Mesothelial cell of epicardium (in vitro differentiated cells): ENCODE measurements around the gene PPM1B. TPM values are rescaled to one million over a fixed set of nuclear protein-coding genes. Genes with fewer than 3 reads are reported as not detected.
"Not testable (repeated sequence)": the region's sequence is repeated elsewhere in the genome, so short reads cannot be mapped to it uniquely, and the experiment has no call there.

Source experiments
- DNase-seq, 2 experiments: peaks; one replicate each; pipeline ENCODE4 v3.0.0; 2021; ENCODE audit warnings: low spot score in 2 of 2; ENCODE audit not compliant: unreplicated experiment in 2 of 2
- H3K27ac Mint-ChIP-seq: 2 replicates; pipeline ENCODE4 v1.8.0; 2021; ENCODE audit warnings: mixed read lengths
- H3K27me3 Mint-ChIP-seq: 2 replicates; pipeline ENCODE4 v1.8.0; 2021; ENCODE audit warnings: low read depth, mixed read lengths
- H3K36me3 Mint-ChIP-seq: 2 replicates; pipeline ENCODE4 v1.8.0; 2021; ENCODE audit warnings: mixed read lengths
- H3K4me1 Mint-ChIP-seq: 2 replicates; pipeline ENCODE4 v1.8.0; 2021; ENCODE audit warnings: mixed read lengths
- H3K4me3 Mint-ChIP-seq: 2 replicates; pipeline ENCODE4 v1.8.0; 2021; ENCODE audit warnings: mild to moderate bottlenecking, moderate library complexity, mixed read lengths
- H3K9me3 Mint-ChIP-seq: 2 replicates; pipeline ENCODE4 v1.8.0; 2021; ENCODE audit warnings: mixed read lengths
- total RNA-seq: library from RNA; stranded (reverse); gene quantifications from 3 replicates; pipeline ENCODE4 v1.2.1, GENCODE V29; 2021
- TF ChIP-seq, protein P1 (sequence below): fragments of 200-600 bp; sonication (generic); IDR thresholded peaks from one replicate; pipeline ENCODE4 v1.5.0; 2021; ENCODE audit warnings: antibody characterized with exemption; ENCODE audit not compliant: unreplicated experiment

The PPM1B gene
- total RNA-seq, 1 donor from 2014 or later = 36.4 TPM

GRCh38 chr2:44245083-44245861, 76.6 kb downstream of the PPM1B start:
- TF ChIP-seq, protein P1, sequence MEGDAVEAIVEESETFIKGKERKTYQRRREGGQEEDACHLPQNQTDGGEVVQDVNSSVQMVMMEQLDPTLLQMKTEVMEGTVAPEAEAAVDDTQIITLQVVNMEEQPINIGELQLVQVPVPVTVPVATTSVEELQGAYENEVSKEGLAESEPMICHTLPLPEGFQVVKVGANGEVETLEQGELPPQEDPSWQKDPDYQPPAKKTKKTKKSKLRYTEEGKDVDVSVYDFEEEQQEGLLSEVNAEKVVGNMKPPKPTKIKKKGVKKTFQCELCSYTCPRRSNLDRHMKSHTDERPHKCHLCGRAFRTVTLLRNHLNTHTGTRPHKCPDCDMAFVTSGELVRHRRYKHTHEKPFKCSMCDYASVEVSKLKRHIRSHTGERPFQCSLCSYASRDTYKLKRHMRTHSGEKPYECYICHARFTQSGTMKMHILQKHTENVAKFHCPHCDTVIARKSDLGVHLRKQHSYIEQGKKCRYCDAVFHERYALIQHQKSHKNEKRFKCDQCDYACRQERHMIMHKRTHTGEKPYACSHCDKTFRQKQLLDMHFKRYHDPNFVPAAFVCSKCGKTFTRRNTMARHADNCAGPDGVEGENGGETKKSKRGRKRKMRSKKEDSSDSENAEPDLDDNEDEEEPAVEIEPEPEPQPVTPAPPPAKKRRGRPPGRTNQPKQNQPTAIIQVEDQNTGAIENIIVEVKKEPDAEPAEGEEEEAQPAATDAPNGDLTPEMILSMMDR = no peak
- no peak overlapping the region for H3K27ac Mint-ChIP-seq

DNA sequence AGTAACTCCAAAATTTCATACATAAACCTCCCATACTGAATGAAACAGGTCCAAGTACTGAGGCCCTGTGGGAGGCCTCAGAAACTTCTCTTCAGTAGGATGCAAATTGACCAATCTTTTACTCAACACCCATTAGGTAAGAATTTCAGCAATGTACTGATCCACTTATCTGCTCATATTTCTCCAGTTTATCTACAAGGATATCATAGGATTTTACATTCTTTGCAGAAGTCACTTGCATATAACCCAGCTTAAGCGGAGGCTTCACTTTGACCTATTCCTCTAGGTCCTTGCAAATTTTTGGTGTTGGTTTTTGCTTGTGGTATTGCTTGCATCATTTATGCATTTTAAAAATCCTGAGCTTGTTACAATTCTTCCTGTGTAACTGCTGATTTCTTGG, 77.8 kb downstream of the PPM1B start:
- Mint-ChIP-seq H3K9me3 (peaks cover 2% of the 10 kb centered on the region), H3K36me3 (peaks cover 1% of the 10 kb centered on the region), H3K4me3 (no peak overlapping the region), H3K27me3 (no peaks in the 10 kb centered on the region), H3K4me1 (peaks cover 28% of the 10 kb centered on the region), H3K27ac (no peak overlapping the region)
- TF ChIP-seq, protein P1 = no peak
- no peak for DNase-seq

More at GRCh38 chr2:44245083-44245861, 76.6 kb downstream of the PPM1B start:
- H3K27me3 Mint-ChIP-seq = no peaks in the 10 kb centered on the region
- H3K36me3 Mint-ChIP-seq = no peaks in the 10 kb centered on the region
- no peak overlapping the region for H3K4me3 Mint-ChIP-seq
- no peak for DNase-seq
- H3K9me3 Mint-ChIP-seq = no peaks in the 10 kb centered on the region
- peaks cover 28% of the 10 kb centered on the region for H3K4me1 Mint-ChIP-seq

GRCh38 chr2:44246840-44247369, 78.2 kb downstream of the PPM1B start:
- DNase-seq = no peak
- TF ChIP-seq, protein P1 = no peak
- Mint-ChIP-seq H3K36me3 (peaks cover 5% of the 10 kb centered on the region), H3K4me1 (peaks cover 28% of the 10 kb centered on the region), H3K4me3 (no peak overlapping the region), H3K27me3 (no peaks in the 10 kb centered on the region), H3K27ac (no peak overlapping the region), H3K9me3 (peaks cover 7% of the 10 kb centered on the region)

DNA sequence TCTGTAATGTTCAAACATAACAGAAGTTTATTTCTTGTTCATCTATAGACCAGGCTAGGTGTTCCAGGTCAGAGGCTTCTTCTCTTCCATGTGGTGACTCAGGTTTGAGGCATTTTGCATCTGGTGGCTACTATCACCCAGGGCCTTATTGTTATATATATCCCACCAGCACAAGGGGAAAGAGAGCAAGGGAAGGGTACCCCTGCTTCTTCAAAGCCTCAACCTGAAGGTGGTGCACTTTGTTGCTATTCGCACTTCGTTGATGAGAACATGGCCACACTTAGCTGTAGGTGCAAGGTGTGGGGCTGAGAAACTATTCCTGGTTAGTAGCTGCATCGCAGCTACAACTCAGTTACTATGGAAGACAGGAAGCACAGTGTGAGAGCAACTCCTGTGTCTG, 79.2 kb downstream of the PPM1B start:
- H3K4me1 Mint-ChIP-seq = peaks cover 28% of the 10 kb centered on the region
- H3K4me3 Mint-ChIP-seq = no peak overlapping the region
- no peaks in the 10 kb centered on the region for H3K27me3 Mint-ChIP-seq
- H3K36me3 Mint-ChIP-seq = peaks cover 12% of the 10 kb centered on the region
- H3K9me3 Mint-ChIP-seq = peaks cover 14% of the 10 kb centered on the region
- no peak for DNase-seq
- TF ChIP-seq, protein P1 = no peak
- no peak overlapping the region for H3K27ac Mint-ChIP-seq

DNA sequence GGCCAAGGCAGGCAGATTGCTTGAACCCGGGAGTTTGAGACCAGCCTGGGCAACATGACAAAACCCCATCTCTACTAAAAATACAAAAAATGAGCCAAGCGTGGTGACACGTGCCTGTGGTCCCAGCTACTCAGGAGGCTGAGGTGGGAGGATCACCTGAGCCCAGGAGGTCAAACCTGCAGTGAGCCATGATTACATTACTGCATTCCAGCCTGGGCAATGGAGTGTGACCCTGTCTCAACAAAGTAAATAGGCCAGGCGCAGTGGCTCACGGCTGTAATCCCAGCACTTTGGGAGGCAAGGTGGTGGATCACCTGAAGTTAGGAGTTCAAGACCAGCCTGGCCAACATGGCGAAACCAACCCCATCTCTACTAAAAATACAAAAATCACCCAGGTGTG, 80.6 kb downstream of the PPM1B start:
- not testable (repeated sequence) for DNase-seq, H3K27ac Mint-ChIP-seq, H3K27me3 Mint-ChIP-seq, H3K4me3 Mint-ChIP-seq
- peaks cover 12% of the 10 kb centered on the region for H3K36me3 Mint-ChIP-seq
- peaks cover 23% of the 10 kb centered on the region for H3K9me3 Mint-ChIP-seq
- peaks cover 25% of the 10 kb centered on the region for H3K4me1 Mint-ChIP-seq

GRCh38 chr2:44250376-44250775, 81.7 kb downstream of the PPM1B start:
- H3K27ac Mint-ChIP-seq = no peak overlapping the region
- peaks cover 12% of the 10 kb centered on the region for H3K36me3 Mint-ChIP-seq
- no peak for DNase-seq
- TF ChIP-seq, protein P1 = no peak
- no peak overlapping the region for H3K4me3 Mint-ChIP-seq
- peaks cover 30% of the 10 kb centered on the region for H3K9me3 Mint-ChIP-seq
- peaks cover 16% of the 10 kb centered on the region for H3K4me1 Mint-ChIP-seq
- H3K27me3 Mint-ChIP-seq = no peaks in the 10 kb centered on the region
